HEK293T (cell line): ENCODE results near the gene RAB31.

Experiments used
- ARNT ChIP-seq: fragments of 450-650 bp; IDR thresholded peaks from 2 replicates; pipeline ENCODE4 v1.6.1; 2017; ENCODE audit warnings: mild to moderate bottlenecking
- BHLHE40 ChIP-seq: fragments of 450-650 bp; IDR thresholded peaks from 2 replicates; pipeline ENCODE4 v1.6.1; 2016; ENCODE audit warnings: mild to moderate bottlenecking, moderate library complexity, borderline replicate concordance
- ELF4 ChIP-seq: fragments of 450-650 bp; IDR thresholded peaks from 2 replicates; pipeline ENCODE4 v1.6.1; 2017; ENCODE audit warnings: antibody characterized with exemption
- FOXA1 ChIP-seq: fragments of 450-650 bp; IDR thresholded peaks from 2 replicates; pipeline ENCODE4 v1.6.1; 2016; ENCODE audit warnings: mild to moderate bottlenecking
- FOXK2 ChIP-seq: fragments of 450-650 bp; IDR thresholded peaks from 2 replicates; pipeline ENCODE4 v1.6.1; 2016; ENCODE audit warnings: mild to moderate bottlenecking
- FOXM1 ChIP-seq: fragments of 450-650 bp; IDR thresholded peaks from 2 replicates; pipeline ENCODE4 v1.6.1; 2017; ENCODE audit warnings: mild to moderate bottlenecking, borderline replicate concordance
- HDGF ChIP-seq: fragments of 450-650 bp; IDR thresholded peaks from 2 replicates; pipeline ENCODE4 v1.6.1; 2017; ENCODE audit warnings: antibody characterized with exemption, borderline replicate concordance
- LEF1 ChIP-seq: fragments of 450-650 bp; IDR thresholded peaks from 2 replicates; pipeline ENCODE4 v1.6.1; 2017; ENCODE audit warnings: mild to moderate bottlenecking, borderline replicate concordance
- NFRKB ChIP-seq: fragments of 450-650 bp; IDR thresholded peaks from 2 replicates; pipeline ENCODE4 v1.6.1; 2016; ENCODE audit warnings: mild to moderate bottlenecking, moderate library complexity
- SP1 ChIP-seq: fragments of 450-650 bp; IDR thresholded peaks from 2 replicates; pipeline ENCODE4 v1.6.1; 2017
- SUZ12 ChIP-seq: fragments of 450-650 bp; IDR thresholded peaks from 2 replicates; pipeline ENCODE4 v1.6.1; 2016; ENCODE audit warnings: mild to moderate bottlenecking
- TARDBP ChIP-seq: fragments of 450-650 bp; IDR thresholded peaks from 2 replicates; pipeline ENCODE4 v1.6.1; 2016
- TF ChIP-seq, protein P1 (sequence below): fragments of 450-650 bp; IDR thresholded peaks from 2 replicates; pipeline ENCODE4 v1.6.1; 2016

DNA sequence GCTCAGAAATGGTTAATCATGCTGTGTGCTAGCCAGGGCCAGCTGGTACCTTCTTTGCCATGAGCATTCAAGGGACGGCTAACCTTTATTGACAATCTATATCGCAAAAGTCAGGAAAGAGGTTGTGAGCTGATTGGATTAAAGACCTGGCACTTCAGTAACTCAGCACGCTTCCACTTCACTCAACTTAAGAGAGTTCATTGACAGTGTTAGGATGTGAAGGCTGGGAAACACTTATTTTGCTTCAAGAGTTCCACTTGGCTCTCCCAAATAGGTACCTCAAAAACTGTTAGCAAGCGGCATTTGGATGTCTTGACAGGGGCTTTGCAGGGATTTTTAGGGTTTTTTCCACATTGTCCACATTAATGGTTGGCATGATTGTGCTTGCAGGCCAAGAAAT is 152.6 kb downstream of the RAB31 start:
- TF ChIP-seq SUZ12 (no peak), ELF4 (no peak), SP1 (no peak), TARDBP (no peak), FOXM1 (no peak), ARNT (no peak), HDGF (no peak), NFRKB (no peak), BHLHE40 (no peak), FOXK2 (no peak), FOXA1 (no peak), LEF1 (no peak)
- TF ChIP-seq, protein P1, sequence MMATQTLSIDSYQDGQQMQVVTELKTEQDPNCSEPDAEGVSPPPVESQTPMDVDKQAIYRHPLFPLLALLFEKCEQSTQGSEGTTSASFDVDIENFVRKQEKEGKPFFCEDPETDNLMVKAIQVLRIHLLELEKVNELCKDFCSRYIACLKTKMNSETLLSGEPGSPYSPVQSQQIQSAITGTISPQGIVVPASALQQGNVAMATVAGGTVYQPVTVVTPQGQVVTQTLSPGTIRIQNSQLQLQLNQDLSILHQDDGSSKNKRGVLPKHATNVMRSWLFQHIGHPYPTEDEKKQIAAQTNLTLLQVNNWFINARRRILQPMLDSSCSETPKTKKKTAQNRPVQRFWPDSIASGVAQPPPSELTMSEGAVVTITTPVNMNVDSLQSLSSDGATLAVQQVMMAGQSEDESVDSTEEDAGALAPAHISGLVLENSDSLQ: no peak
